Activated effector memory CD4-positive, alpha-beta T cell treated with Interleukin-2 at 50 U/mL for 16 hours (primary cell): ENCODE measurements around the gene EIF4G3.

ENCODE experiments used
- DNase-seq: peaks from one replicate; pipeline ENCODE4 v3.0.0-alpha.2; 2020

Gene EIF4G3

GRCh38 chr1:20983297-20983889, 193.3 kb downstream of the EIF4G3 start:
- no peak for DNase-seq

GRCh38 chr1:20982316-20982715, 194.4 kb downstream of the EIF4G3 start:
- DNase-seq = no peak

- no peak for DNase-seq
Observed at GRCh38 chr1:20981915-20982314, 194.8 kb downstream of the EIF4G3 start.

GRCh38 chr1:20980051-20980450, 196.6 kb downstream of the EIF4G3 start:
- DNase-seq = no peak

GRCh38 chr1:20978413-20978812, 198.3 kb downstream of the EIF4G3 start:
- DNase-seq = no peak

- DNase-seq = no peak
Observed at GRCh38 chr1:20975668-20976067, 201.0 kb downstream of the EIF4G3 start.

GRCh38 chr1:20974951-20975350, 201.7 kb downstream of the EIF4G3 start:
- DNase-seq = no peak

- no peak for DNase-seq
Observed at GRCh38 chr1:20974069-20974468, 202.6 kb downstream of the EIF4G3 start.

- no peak for DNase-seq
Observed at GRCh38 chr1:20972855-20973254, 203.8 kb downstream of the EIF4G3 start.

GRCh38 chr1:20964540-20965484, 211.9 kb downstream of the EIF4G3 start:
- no peak for DNase-seq

- DNase-seq = no peak
Observed at GRCh38 chr1:20962576-20963258, 214.0 kb downstream of the EIF4G3 start.

- DNase-seq = no peak
Observed at GRCh38 chr1:20958430-20958829, 218.3 kb downstream of the EIF4G3 start.

- no peak for DNase-seq
Observed at GRCh38 chr1:20956272-20956671, 220.4 kb downstream of the EIF4G3 start.

GRCh38 chr1:20950679-20951078, 226.0 kb downstream of the EIF4G3 start:
- no peak for DNase-seq

GRCh38 chr1:20949871-20950590, 226.7 kb downstream of the EIF4G3 start:
- no peak for DNase-seq

GRCh38 chr1:20948101-20948500, 228.6 kb downstream of the EIF4G3 start:
- DNase-seq = no peak

GRCh38 chr1:20947409-20947808, 229.3 kb downstream of the EIF4G3 start:
- no peak for DNase-seq

- no peak for DNase-seq
Observed at GRCh38 chr1:20936621-20937020, 240.1 kb downstream of the EIF4G3 start.

GRCh38 chr1:20936216-20936615, 240.5 kb downstream of the EIF4G3 start:
- no peak for DNase-seq

- no peak for DNase-seq
Observed at GRCh38 chr1:20935717-20936116, 241.0 kb downstream of the EIF4G3 start.

GRCh38 chr1:20932437-20932977, 244.2 kb downstream of the EIF4G3 start:
- DNase-seq = no peak

GRCh38 chr1:20931930-20932436, 244.7 kb downstream of the EIF4G3 start:
- DNase-seq = no peak

- DNase-seq = no peak
Observed at GRCh38 chr1:20930427-20930826, 246.3 kb downstream of the EIF4G3 start.
